Measurements from ENCODE around the gene HINT2.

HINT2 gene

DNA sequence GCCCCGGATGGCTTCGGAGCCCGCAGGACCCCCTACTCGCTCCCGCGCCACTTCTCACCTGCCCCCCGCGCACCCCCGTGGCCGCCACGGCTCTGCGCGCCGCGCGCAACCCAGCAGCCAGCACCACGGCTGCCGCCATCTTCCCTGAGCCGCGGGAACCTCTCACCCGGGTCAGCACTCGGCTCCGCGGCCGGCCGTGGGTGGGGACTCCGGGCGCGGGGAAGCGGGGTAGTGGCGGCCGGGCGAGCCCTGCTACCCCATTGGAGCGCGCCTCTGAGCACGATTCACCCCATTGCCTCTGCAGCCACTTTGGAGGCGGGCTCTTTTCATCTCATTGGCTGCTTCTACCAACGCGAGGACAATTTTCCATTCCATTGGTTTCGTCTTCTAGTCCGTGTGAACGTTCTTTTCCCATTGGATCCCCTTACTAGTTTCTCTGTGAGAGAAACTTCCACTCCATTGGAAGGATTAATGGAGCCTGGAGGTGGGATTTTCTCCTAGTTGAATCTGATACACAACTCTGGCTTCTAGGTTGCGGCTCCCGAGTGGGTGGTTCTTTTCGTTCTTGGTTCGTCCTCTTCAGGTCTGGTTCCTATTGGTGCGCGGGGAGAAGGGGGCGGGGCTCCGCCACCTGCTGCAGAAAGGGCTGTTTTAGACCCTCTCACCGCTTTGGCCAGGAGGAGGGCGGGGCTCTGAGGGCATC, at the start of gene HINT2:
HINT2 (minus strand) TSS at position 202 of the 703 bp plus-strand sequence; CDS start at position 139, 63 bp downstream.
- DNase-seq, result peak; percentile 98

DNA sequence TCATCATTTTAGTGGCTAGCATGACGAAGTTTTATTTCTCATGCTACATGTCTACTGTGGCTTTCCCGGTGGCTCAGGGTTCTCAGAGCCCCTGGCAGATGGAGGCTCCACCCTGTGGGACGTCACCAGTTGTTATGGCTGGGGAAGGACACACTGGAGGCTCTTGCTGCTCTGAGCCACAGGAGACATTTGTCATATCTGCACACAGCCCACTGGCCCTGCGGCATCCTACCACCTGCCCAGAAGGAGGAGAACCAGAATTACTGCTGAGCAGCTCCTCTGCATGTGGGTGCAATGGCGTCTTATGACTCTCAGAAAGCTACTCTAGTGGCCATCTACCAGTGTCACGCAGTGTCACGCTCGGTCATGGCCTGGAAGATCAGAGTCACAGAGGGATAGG, 48.7 kb upstream of the HINT2 start:
- DNase-seq, result no peak

DNA sequence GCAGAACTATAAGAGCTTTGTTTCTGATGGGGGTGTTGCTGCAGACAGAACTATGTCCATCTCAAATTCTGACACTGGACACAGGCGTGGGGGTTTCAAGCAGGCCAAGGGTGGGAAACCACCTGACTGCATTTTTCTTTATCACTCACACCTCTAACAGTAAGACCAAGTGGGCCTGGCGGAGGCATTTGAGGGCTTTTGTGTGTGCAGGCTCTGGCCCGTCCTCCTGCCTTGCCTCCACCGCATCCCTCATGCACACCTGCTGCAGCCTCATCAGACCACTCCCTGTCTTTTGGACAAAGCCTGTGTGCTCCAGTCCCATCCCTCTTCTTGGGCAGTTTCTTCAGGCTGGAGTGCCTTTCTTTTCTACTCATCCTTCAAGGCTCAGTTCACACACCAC, 47.5 kb upstream of the HINT2 start:
- DNase-seq, result no peak

DNA sequence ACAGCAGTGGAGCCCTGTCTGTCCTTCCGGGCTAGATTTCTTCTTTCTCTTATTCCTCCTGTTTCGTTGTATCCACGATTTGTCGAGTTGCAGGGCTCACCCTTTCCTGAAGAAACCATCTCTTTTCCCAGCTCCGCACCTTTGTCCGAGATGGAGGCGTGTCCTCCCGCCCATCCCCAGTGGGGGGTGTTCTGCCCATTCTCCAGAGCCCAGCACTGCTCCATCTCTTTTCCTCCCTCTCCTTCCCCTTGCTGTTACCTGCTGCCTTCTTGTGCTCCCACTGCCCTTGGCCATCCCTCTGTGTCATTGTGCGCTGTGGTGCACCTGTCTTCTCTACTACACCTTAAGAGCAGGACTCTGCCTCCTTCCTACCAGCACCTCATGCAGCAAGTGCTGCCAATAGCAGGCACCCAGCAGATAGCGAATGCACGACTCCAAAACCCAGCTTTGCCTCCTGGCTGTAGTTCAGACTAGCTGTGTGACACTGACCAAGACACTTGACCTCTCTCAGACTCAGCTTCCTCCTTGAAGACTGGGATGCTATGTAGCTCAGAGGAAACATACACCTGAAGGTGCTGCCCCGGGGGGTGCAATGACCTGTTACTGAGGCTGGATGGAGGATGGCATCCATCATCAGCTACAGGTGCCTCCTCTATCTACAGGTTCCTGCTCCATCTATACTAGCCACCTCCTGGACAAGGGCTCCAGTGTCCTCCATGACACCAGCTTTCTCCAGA, 46.5 kb upstream of the HINT2 start:
- no peak for DNase-seq

DNA sequence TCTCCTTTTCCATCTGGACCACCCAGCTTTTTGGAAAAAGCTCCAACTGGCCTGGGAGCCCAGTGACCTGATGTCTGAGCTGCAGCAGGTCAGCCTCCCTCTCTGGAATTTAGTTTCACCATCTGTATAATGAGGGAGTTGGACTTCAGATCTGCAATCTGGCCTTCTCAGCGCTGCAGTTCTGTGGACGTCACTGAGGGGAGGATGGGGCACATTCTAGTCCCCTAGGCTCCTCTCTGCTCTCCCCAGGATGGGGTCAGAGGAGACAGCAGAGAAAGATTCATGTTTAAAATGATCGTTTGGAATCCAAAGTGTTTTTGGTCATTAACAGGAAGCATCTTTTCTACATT, 45.1 kb upstream of the HINT2 start:
- no peak for DNase-seq

DNA sequence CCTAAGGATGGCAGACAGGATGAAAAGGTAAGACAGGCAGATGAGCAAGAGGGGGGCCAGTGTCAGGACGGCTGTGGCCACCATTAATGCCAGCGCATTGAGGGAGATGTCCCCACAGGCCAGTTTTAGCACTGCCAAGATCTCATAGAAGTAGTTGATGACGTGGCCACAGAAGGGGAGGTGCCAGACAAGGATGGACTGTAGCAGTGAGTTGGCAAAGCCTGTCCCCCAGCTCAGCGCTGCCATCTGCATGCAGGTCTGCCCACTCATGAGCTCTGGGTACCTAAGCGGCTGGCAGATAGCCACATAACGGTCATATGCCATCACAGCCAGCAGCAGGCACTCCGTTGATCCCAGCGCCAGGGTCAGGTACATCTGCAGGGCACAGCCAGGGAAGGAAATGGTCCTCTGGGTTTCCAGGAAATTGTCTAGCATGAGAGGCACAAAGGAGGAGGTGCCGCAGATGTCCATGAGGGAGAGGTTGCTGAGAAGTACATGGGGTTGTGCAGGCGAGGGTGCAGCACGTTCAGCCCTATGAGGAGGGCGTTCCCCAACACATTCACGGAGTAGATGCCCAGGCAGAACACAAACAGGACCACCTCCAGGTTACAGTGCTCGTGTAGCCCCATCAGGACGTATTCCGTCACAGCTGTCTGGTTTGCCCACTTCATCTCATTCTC, 44.6 kb upstream of the HINT2 start:
- DNase-seq, result peak in 1 of 2 donors; percentile 56

DNA sequence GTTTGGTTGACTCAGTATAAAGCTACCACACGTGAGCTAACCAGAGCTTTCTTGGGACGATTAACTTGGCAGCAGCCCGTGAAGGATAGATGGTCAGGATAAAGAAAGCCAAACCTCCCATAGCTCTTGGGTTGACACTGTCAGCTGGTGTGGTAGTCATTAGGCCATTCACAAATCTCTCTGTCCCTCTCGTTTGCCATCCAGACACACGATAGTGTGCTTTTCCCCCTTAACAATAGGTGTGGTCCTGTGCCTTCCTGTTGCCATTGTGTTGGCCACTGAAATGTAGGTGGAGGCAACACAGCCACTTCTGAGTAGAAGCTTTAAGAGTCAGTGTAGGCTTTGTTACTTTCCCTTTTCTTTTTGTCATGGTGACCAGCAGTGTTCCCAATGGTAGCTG, 43.6 kb upstream of the HINT2 start:
- DNase-seq, result no peak

DNA sequence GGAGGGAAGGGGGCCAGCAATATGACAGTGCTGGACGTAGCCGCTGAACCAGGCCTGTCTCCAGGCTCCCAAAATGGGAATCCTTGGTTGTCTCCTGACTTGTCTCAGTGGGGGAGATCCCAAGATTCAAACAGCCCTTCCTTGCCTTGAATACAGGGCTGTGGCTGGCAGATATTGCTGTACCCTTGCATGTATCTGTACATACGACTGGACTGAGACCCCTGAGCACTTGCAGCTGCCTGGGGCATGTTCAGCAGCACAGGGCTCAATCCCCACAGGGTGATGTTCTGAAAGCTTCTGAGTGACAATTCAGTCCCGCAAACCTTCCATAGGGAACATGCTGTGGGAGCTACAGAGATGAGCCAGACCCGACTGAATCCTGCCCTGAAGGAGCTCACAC, 42.0 kb upstream of the HINT2 start:
- DNase-seq, result no peak

DNA sequence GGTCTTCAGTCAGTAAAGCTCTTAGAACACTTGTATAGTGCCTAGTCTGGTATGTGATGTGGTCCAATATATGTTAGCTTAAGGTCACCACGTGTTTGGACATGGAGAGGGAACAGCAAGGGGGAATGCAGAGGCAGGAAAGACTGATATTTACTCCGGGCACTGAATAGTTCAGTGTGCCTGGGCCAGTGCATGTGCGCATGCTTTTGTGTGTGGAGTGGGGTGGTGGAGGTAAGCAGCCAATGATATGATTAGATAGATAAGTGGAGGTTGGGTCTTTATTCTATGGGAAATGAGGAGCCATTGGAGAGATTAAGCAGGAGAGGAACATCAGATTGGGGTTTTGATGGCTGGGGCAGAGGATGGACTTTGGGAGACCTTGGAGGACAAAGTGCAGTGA, 41.4 kb upstream of the HINT2 start:
- no peak for DNase-seq

DNA sequence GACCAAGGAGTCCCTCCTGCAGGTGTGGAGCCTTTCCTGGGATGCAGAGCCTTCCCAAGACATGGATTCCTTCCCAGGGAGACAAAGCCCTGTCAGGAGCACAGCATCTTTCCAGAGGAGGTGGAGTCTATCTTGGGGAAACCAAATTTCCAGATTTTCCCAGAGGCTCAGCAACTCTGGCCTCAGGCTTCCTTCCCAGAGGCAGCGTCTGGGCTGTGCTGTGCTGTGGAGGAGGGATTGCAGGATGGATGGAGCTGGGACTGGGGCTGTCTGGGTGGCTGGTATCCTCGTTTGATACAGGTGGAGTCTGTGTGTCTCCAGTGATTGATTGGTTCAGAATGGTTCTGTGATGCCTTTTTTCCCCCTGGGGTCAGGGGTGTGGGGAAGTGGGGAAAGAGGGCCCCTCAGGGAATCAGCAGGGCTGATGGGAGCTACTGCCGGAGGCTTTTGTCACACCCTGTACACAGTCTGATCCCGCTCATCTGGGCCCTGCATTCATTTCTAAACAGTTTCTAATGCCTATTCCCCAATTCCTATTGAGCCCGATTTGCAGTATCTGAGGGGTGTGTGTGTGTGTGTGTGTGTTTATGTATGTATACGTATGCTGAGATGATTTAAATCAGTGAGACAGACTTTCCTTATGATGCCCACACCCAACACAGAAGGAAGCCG, 39.4 kb upstream of the HINT2 start:
- no peak for DNase-seq

DNA sequence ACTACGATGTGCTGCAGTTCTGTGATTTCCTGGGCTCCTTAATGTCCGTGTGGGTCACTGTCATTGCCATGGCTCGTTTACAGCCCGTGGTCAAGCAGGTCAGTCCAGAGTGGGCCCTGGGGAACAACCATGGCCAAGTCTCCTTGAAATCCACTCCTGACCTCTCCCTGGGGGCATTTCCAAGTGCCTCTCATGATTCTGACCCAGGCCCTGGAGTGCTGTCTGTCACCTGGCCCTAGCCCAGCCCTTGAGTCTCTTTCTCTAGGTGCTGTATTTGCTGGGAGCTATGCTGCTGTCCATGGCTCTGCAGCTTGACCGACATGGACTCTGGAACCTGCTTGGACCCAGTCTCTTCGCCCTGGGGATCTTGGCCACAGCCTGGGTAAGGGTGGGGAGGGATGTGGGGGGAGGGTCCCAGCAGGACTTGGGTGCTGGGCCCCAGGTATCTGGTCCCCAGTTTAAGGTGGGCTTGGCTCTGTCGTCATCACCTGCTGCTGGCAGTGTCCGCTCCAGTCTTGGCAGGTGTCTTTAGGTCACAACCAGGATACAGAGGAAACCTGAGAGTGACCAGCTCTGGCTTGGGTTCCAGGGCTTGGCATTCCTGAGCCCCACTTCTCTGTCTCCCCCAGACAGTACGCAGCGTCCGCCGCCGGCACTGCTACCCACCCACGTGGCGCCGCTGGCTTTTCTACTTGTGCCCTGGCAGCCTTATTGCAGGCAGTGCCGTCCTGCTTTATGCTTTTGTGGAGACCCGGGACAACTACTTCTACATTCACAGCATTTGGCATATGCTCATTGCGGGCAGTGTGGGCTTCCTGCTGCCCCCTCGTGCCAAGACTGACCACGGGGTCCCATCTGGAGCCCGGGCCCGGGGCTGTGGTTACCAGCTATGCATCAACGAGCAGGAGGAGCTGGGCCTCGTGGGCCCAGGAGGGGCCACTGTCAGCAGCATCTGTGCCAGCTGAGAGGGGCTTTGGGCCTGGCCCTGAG, 38.3 kb upstream of the HINT2 start:
- DNase-seq, result no peak

DNA sequence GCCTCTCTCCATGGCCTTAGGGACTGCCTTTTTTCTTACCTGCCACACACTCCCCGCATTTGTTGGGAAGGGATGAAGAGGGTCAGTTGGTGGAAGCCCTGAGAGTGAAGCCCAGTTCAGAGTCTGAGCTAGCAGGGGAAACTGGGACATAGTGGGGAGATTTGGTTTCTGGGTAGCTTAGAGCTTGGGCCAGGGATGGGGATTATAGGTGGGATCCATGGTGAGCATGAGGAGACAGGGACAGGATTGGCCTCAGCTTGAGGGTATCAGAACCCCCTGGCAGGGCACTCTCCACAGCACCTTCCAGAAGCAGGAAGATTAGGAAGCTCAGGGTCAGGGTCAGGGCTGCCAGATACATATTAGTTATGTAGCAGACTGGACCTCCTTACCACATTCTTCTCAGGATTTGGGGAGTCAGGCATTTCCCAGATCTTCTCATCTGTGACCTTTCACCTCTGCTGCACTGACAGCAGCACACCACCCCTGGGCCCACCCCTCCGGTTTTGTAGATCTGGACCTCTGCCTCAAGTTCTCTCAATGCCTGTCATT, 37.5 kb upstream of the HINT2 start:
- DNase-seq, result no peak

DNA sequence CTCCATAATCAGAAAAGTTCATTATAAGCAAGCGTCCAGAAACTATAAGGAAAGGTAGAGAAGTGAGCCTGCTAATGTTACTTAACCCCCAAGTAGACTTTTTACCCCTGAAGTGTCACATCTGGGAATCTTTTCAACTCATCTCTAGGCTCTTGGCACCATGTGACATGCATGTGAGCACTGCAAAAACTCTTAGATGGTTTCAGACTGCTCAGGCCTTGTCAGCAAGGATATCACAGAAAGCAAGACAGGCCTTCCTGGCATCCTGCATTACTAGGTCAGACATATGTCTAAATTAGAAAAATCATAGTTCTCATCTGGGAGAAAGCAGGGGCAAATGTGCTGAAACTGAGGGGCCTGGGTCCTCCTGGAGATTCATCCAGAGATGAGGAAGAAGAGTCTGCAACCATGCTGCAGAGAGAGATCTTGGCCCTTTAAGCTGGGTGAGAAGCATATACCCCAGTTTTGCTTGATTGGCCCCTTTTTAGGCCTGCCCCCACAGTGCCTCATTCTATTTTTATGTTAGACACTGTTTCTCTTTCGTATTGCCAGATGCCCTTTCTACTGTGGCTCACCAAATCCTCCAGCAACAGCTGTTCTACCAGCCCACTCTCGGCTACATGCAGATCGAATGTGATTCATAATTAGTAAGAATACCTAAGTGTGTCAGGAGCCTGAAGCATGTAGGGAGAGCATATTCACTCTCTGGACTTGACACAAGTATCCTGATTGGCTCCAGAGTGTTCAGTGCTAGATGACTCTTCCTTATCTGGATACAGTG, 33.1 kb upstream of the HINT2 start:
- no peak for DNase-seq

DNA sequence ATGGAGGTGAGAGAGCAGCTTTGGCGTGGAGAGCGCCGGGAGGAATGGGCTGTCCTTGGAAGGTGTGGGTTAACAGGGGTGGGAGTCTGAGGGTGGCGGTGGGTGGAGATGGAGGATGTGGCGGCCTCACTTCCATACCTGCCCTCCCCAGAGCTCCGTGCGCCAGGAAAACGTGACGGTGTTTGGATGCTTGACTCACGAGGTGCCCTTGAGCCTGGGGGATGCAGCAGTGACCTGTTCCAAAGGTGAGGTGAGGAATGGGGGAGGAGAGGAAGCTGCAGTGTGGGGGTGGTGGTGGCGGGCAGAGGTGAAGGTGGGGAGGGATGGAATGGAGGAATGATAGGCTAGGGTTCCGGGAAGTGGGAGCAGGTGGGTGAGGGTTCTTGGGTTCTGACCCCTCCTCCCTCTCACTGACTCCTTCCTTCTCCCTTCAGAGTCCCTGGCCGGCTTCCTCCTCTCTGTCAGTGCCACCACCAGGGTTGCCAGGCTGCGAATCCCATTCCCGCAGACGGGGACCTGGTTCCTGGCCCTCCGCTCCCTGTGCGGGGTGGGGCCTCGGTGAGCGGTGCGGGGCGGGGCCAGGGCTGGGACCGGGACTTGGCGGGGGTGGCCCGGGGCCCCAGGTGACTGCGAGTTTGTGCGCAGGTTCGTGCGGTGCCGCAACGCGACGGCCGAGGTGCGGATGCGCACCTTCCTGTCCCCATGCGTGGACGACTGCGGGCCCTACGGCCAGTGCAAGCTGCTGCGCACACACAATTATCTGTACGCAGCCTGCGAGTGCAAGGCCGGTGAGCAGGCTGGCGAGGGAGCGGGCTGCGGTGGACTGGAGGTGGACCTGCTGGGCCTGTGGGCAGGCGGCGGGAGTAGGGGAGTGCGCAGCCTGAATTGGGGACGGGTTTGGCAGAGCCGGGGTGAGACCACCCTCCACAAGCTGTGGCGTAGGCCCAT, 31.3 kb upstream of the HINT2 start:
- DNase-seq, result no peak

DNA sequence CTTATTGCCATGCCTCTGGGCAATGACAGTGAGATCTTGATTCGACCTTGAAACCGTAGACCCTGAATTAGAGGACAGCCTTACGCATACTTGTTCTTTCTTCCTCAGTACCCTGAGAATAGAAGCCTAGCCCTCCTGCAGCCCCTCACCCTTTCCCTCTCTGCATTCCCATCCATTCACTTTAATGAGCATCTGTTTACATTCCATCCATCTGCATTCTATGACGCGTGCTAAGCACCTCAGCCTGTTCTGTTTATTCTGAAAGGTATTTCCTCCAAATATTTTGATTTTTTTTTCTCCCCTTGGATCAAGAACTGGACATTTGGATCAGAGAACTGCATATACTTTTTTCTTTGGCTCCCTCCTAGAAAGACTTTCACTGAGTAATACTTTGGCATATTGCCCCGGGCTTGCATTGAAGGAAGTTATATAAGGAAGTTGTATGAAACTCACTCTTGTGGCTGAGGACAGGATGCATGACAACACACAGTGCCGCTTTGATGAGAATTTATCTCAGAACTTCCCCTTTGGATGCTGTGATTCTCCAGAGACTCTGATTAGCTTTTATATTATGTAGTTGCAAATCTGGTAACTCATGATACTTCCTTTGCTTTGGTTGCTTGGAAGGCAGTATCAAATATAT, 29.9 kb upstream of the HINT2 start:
- DNase-seq, result peak; percentile 56 to 70

DNA sequence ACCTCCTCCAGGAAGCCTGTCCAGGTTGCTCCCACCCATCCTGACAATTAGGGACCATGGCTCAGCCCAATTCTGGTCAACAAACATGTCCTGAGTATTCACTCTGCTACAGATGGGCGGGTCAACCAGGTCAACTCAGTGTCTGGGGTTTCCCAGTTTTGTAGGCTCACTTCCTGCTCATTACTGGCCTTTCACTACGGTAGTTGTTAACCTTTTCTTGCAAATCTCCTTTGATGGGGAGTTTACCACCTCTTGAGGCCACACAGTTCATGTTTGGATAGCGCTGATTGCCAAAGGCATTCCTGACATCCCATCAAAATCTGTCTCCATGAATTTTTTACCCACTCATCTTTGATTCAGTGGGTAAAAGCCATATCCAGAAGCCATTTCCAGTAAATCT, 28.0 kb upstream of the HINT2 start:
- no peak for DNase-seq

DNA sequence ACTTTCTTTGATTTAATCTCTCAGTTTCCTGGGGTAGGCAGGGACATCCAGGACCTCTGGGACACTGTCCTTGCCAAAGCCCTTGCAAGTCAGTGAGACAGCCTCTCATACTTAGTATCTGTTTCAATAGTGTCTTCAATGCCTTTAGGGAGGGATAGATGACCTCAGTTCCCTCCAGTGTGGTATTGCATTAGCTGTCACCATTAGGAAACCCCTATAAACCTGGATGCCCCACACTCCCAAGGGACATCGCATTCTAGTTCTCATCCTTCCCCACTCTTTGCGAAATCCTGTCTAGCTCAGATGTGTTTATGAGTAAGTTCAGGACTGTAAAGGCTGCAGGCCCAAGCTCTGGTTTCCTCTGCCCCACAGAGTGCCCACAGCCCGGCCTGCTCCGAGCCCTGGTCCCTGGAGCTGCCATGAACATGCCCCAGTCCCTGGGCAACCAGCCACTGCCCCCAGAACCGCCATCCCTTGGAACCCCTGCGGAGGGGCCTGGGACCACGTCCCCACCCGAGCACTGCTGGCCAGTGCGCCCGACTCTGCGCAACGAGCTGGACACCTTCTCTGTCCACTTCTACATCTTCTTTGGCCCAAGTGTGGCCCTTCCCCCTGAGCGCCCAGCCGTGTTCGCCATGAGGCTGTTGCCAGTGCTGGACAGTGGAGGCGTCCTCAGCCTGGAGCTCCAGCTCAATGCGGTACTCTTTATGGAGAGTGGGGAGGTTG, 27.3 kb upstream of the HINT2 start:
- DNase-seq, result no peak

DNA sequence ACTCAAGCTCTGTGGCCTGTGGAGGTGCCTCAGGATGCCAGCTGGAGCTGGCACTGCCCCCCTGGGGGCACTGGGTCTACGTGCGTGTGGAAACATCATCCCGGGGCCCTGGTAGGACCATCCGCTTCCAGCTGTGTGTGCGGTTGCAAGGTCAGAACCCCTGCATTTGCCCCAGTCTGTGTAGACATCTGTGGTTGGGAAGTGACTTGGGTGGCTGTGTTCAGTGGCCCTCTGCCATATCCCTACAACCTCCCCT, 26.7 kb upstream of the HINT2 start:
- DNase-seq, result no peak
